GM19395 (cell line): ENCODE results near the gene EFHB.
"Not testable (repeated sequence)": the region's sequence is repeated elsewhere in the genome, so short reads cannot be mapped to it uniquely, and the experiment has no call there.

Experiments used
- ATAC-seq: cut with Tn5 transposase; IDR thresholded peaks from one replicate; pipeline ENCODE4 v1.9.1; 2021; ENCODE audit warnings: mild to moderate bottlenecking, moderate library complexity; ENCODE audit not compliant: unreplicated experiment

The EFHB gene

DNA sequence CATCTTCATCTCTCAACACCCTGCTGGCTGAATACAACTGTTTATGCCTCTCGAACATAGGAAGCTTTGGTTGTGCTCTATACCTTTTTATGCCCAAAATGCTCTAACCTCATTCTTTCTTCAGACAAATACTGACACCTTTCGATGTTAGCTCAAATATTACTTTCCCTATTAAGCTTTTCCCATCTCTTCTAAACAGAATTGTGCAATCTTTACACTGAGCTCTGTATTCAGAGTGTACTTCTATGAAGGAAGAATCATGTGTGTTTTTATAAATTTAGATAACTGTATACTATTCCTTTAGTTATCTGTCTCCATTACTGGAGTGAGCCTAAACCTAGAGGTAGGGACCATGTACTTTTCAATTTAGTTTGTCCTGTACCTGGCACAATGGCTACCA lies 1.6 kb downstream of the EFHB start:
- ATAC-seq: no peak

DNA sequence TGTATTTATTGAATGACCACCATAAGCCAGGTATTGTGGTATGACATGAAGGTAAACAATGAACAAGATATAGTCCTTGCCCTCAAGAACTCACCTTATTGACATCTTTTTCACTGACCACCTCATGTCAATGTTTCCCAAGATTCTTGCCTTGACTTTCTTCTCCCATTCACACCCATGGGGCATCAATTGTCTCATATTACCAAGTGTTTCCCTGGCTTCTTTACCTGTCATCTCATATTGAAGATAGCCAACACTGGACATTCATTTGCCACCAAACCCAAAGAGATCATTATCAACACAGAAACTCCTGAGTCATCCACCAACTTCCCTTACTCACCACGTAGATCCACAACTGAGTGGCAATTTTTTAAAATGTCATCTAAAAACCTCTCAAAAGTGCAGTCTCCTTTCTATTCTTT lies 2.2 kb downstream of the EFHB start:
- ATAC-seq: peak; percentile 55

DNA sequence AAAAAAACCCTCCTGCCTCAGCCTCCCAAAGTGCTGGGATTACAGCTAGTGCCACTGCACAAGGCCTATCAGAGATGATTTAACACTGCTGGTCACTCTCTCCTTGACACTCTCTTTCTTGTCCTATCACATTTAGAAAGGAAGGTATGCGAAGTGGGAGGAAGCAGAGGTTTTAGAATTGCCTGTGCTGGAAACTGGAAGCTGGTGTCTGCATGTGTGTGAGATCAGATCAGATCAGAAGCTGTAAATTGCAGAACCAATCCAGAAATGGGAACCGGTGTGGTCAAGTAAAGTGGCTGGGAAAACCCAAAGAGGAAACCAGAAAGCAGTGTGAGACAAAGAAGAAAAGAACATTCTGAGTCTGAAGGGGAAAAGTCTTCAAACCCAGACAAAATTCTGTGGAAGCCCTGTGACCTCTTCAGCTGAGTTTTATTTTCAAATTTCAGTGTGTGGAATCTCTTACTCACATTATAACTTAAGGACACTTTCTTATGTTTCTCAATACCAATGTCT lies 2.8 kb downstream of the EFHB start:
- peak; percentile 82 for ATAC-seq

DNA sequence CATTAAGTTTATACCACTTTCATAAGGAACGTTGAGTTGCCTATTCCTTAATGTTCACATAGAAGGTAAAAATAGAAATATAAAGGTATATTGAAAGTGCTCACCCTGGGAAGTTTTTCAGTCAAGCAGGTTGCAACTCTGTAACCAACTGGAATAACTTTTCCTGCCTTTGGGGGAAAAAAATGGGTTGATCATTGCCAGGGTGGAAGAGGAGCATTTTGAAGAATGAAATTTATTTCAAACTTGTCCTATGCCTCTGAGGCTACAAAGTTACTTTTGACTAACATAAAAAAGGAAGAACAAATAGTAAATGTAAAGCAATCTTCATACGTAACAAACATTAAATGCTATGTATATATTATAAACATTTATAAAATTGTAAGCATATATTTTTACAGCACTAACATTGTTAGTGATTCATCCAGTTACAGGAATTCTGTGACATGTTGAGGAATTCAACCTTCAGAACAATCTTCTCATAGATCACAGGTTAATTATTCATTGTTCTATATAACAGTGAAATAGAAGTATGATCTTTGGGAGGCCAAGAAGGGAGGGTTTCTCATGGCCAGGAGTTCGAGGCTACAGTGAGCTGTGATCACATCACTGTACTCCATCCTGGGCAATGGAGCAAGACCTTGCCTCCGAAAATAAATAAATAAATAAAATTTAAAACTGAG lies 13.5 kb downstream of the EFHB start:
- no peak for ATAC-seq

DNA sequence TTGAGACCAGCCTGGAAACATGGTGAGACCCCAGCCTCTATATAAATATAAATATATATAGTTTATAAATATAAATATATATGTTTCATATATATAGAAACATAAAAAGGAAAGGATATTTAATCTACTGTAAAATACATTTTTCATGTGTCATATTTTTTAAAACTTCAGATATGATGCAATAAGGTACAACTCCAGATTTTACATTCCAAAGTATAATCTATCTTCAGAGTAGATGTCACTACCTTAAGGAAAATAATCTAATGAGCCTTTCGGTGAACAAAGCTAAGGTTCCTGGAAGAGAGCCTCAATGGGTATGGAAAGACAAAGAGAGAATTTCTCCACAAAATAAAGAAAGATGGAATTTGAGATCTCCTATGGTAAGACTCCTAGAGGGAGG lies 16.9 kb downstream of the EFHB start:
- ATAC-seq: no peak

DNA sequence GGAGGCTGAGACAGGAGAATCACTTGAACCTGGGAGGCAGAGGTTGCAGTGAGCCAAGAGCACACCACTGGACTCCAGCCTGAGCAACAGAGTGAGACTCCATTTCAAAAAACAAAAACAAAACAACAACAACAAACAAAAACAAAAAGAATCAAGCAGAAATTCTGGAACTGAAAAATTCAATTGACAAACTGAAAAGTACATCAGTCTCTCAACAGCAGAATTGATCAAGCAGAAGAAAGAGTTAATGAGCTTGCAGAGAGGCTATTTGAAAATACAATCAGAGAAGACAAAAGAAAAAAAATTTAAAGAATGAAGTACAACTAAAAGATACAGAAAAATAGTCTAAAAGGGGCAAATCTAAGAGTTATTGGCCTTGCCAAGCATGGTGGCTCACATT lies 22.6 kb downstream of the EFHB start:
- no peak for ATAC-seq

DNA sequence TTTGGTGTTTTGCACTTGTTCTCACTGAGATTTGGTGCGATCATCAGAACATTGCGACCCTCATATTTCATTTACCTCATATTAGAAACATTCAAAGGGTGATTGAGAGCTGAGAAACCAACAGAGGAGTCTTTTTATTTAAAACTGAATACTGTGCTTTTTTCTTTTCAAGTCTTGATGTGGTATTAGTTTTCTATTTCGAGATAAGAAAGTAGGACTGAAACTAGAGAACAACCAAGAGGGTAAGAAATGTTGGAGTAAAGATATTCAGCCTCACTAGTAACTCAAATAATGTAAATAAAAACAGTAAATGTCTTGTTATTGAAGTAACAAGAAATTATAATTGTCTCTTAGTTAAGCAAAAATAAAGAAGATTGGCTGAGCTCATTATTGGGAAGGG lies 26.5 kb downstream of the EFHB start:
- no peak for ATAC-seq

DNA sequence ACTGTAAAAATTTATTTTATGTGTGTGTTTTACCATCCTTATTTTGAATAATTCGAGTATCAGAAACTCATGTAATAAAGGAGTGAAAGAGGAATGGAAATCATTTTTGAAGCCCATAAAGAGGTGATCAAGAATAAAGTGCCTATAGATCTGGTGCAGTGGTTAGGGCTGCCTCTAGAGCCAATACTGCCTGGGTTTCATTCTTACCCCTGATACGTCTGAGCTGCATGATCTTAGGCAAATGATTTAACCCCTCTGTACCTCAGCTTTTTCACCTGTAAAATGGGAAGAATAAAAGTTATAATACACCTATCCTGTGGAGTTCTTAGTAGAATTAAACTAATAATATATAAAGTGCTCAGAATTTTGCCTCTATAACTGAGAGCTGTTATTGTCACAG lies 30.4 kb downstream of the EFHB start:
- no peak for ATAC-seq

DNA sequence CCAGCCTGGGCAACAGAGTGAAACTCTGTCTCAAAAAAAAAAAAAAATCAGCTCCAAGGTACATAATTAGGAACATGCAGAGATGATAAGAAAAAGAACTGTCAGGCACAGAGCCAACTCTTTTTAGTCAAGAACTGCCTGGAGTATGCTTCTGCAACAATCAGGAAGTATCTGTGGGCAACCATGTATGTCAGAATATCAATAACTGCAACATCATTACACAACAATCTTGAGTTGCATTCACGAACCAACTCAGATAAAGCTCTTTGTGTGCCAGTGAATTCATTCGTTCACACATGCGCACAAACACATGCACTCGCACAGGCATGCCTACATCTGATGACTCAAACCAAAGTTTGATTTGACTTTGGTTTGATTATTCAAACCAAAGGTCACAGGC lies 32.1 kb downstream of the EFHB start:
- ATAC-seq: no peak

DNA sequence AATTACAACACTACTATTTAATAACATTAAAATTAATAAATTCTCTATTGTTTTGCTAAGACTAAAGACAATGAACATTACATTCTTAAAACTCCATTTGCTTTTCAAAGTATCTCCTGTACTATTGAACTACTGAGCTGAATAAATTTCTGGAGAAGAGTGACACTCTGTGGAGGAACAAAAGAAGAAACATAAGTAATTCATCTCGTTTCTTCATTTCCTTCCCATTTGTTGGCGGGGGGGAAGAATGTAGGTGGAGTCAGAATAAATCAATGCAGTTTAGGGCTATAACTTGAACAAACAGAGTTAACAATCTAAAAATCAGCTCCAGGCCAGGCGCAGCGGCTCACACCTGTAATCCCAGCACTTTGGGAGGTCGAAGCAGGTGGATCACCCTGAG lies 32.7 kb downstream of the EFHB start:
- no peak for ATAC-seq

DNA sequence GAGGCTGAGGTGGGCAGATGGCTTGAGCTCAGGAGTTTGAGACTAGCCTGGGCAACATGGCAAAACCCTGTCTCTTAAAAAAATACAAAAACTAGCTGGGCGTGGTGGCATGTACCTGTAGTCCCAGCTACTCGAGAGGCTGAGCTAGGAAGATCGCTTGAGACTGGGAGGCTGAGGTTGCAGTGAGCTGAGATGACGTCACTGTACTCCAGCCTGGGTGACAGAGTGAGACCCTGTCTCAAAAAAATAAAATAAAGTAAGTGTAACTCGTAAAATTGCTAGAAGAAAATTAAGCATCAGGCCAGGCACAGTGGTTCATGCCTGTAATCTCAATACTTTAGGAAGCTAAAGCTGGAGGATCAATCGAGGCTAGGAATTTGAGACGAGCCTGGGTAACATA lies 34.2 kb downstream of the EFHB start:
- ATAC-seq: not testable (repeated sequence)

DNA sequence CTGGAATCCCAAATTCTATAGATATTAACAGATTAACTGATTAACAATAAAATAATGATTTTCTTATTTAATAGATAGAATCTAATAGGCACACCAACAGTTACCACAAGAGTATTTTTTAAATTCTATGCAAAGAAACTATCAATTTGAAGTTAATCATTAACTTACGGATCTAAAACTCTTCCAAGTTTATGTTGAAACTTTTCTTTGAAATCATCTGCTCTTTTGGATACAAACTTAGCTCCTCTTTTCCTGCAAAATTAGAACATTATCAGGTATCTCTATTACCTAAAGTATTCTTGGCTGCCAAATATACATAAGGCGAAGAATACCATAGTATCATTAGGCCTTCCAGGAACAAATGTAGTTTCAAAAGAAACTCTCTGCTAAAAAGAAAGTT lies 34.8 kb downstream of the EFHB start:
- ATAC-seq: no peak

DNA sequence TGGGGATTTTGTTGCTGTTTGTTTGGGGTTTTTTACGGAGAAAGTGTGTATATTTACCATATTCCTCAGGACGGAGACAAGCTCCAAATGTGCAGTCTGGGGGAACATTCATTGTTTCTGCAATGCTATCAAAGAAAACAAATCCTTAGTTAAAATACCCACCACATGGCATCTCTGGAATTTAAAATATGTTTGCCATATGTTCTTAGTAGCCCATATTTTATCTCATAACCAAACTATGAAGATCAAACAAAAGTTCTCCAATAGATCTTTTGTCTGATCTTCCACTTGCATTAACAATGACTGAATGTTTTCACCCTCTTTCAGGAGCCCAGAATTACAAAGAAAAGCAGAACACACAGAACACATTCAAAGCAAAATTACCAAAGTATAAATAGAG lies 35.3 kb downstream of the EFHB start:
- no peak for ATAC-seq

DNA sequence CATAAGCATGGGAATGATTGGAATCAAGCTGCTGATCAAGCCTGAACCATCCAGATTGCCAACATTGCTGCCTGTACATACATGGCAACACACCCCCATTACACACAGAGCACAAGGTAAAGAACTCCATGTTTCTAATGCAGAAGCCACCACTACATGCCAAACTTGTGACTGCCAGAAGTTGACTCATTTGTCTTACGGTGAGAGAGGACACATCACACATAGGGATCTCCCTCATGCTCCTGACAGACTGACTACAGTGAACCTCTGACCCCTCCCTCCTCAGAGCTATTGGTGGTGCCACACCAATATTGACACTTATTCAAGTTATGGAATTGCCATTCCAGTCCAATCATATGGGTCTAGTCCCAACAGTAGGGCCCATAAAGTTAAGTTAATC lies 42.3 kb downstream of the EFHB start:
- no peak for ATAC-seq

DNA sequence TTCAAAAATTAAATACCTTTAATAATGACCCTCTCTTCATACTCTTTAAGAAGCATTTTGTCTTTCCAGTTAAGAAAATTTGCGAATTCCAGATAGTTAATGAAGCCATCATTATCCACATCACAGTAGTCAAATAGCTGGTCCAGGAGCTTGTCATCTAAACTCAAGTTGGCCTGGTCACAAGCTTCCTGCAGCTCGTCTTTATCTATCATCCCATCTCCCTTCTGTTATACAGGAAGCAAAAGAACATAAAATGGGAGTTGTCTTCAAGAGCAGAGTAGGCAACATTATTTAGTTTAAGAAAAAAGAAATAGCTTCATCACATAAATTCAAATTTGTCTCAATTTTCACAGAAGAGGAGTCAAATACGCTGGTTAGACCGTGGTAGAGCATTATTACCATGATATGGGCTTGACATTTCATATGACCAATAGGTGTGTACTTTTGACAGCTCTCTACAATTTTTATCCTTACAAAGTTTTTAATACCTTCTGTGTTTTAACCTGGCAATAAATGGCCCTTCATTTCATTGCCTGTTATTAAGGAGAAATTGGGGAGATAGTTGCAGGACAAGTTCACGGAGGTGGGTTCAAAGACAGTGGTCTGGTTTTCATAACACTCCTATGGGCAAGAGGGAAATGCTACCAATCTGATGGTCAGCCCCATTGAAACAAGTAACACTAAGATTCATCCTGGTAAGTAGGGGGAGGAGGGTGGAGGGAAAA lies 45.4 kb downstream of the EFHB start:
- no peak for ATAC-seq

DNA sequence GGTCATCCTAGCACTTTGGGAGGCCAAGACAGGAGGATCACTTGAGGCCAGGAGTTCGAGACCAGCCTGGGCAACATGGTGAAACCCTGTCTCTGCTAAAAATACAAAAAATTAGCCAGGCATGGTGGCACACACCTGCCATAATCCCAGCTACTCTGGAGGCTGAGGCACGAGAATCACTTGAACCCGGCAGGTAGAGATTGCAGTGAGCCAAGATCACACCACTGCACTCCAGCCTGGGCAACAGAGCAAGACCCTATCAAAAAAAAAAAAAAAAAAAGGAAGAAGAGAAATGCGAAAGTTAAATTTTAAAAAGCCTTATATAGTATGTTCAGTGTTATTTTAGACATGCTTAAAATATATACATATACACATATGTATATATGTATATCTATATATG lies 46.9 kb downstream of the EFHB start:
- not testable (repeated sequence) for ATAC-seq

DNA sequence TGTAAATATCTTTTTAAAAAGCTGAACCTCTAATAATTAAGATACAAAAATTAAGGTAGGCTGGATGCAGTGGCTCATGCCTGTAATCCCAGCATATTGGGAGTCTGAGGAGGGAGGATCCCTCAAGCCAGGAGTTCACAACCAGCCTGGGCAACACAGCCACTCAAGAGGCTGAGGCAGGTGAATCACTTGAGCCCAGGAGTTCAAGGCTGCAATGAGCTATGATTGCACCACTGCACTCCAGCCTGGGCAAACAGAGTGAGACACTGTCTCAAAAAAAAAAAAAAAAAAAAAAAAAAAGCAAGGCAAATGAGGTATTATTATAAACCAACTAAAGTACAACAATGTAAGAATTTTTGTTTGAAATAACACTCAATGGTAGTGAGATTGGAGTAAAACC lies 47.6 kb downstream of the EFHB start:
- ATAC-seq: no peak

DNA sequence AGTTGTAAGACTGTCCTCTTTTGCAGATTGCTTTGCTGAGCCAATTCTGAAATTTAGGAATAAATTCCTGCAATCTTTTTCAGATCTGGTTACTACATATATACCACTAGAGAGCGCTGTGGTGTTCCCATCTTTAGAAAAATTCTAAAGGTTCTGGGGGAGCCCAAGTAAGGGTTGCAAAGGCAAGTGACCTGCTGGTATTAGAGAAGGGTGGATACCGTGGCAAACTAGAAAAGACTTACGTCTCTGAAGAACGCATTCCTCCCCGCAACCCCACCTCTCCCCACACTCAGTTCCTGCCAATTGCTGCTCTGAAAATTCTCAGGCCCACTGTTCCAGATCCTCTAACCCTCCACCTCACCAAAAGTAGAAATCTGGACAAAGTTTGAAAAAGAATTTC lies 48.5 kb downstream of the EFHB start:
- ATAC-seq: peak; percentile 64

DNA sequence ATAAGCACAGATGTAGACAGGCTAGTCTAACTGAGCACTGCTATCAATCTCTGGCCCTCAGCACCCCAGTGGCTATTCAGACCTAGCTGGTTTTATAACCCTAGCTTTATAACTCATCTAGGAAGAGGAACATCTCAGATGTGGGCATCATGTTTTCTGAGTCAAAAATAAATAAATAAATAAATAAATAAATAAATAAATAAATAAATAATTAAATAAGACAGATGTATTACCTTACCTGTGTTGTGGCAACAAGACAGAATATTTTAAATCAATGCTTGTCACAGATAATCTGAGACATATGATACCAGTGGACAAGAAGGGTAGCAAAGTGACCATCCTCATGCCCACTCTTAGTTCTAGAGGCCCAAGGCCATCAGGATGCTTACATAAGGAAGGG lies 52.2 kb downstream of the EFHB start:
- no peak for ATAC-seq

DNA sequence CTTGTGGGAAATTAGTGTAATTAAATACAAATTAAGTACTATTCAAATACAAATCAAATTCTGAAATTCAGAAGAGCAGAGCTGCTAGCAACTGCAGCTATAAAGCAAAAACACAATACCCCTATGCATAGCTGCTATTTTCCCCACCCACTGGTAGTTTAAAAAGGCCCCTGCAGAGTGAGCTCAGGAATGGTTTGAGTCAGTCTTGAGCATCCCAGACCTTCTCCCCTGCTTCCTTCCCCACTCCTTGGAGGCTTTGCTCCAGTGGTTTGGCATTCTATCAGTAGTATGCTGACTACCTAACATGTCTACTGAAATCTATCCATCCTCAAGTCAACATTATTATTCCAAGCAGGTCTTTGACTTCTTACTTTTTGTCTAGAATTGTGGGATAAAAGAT lies 53.0 kb downstream of the EFHB start:
- no peak for ATAC-seq

DNA sequence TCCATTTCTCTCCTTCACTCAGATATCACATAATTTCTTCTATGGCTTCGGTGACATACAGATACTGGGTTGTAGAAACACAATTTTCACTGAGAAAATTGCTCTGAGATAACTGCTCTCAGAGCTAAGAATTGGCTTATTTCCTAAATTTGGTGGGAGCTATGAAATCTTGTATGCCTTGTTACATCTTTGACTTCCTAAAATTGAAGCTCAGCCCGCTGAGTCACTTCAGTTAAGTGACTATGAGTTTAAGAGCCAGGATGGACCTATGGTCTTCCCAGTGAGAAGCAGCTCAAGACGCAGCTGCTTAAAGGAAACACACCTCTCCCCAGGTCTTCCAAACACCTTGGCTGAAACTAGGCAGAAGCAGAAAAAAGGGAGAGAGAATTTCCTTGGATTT lies 56.4 kb downstream of the EFHB start:
- no peak for ATAC-seq

DNA sequence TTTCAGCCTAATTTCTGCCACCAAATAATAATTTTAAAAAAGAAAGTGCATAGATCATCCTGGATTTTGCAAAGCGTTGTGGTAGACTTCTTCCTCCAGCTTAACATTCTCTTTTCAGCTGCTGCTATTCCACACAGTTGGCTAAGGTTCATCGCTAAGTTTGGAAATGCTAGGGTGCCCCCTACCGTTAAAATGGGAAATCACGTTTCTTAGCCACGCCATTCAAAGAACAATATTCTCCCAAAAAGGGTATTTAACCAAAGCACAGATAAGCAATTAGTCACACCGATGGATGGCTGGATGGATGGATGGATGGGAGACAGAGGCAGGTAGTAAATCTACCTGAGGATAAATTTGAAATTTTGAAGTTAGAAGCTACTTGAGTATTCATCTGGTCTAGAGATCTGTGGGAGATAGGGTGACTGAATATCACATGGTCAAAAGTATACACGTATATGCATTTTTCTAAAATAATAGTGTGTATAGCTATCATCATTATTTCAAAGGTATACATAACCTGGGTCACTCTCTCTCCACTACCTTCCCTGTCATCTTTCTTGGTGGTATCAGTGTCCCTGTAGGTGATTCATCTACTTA lies 67.2 kb downstream of the EFHB start:
- peak; percentile 95 for ATAC-seq
